COLO668 (cell line): ENCODE measurements around the gene PPM1H.
A peak's percentile ranks its signal among the peaks of the same experiment; 100 is the strongest.

ENCODE experiments used
- DNase-seq: peaks from one replicate; lab custom pipeline; 2025; ENCODE audit not compliant: unreplicated experiment; lab: John Stamatoyannopoulos, UW

The PPM1H gene

DNA sequence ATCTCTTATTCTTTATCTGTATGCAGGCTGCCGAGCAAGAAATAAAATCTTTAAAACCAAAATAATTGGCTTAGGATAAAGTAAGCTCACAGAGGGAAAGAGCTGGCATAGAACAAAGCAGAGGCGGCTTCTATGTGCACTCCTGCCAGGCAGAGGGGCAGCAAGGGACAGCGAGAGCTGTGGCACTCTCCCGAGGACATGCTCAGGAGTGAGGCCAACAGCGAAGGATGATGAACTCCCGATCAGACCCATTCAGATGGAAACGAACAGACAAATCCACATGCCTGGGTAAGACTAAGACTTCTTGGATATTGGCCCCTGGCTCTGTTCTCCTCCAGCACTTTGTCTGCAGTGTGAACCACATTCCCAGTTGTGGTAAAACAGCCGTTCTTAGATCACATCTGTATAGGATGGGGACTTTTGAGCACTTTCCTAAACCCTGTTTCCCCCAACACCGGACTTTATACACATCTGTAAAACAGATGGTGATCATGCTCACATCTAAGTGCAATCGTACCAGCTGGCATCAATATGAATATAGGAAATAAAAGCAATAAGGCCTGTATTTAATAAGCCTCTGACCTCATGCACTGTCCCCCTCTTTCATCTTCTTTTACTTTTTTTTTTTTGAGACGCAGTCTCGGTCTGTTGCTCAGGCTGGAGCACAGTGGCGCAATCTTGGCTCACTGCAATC is 134.1 kb downstream of the PPM1H start:
- DNase-seq: no peak

GRCh38 chr12:62799766-62800406 is 135.1 kb downstream of the PPM1H start:
- DNase-seq: no peak

- peak; percentile 78 for DNase-seq
Observed at GRCh38 chr12:62799126-62799736, 135.7 kb downstream of the PPM1H start.

DNA sequence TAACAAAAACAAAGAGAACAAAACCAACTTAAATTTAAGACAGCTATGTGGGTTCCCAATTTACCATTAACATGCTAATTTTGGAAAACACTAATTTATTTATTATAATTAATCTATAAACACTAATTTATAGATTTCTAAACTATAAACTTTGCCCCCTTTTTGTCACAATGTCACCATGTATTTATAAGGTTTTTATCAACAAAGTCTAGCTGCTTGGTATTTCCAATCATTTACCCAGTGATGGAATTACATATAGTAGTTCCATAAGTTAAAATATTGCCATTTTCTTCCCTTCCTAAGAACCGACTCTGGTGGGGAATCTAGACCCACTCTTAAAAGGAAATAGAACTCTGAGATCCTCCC is 140.7 kb downstream of the PPM1H start:
- no peak for DNase-seq

DNA sequence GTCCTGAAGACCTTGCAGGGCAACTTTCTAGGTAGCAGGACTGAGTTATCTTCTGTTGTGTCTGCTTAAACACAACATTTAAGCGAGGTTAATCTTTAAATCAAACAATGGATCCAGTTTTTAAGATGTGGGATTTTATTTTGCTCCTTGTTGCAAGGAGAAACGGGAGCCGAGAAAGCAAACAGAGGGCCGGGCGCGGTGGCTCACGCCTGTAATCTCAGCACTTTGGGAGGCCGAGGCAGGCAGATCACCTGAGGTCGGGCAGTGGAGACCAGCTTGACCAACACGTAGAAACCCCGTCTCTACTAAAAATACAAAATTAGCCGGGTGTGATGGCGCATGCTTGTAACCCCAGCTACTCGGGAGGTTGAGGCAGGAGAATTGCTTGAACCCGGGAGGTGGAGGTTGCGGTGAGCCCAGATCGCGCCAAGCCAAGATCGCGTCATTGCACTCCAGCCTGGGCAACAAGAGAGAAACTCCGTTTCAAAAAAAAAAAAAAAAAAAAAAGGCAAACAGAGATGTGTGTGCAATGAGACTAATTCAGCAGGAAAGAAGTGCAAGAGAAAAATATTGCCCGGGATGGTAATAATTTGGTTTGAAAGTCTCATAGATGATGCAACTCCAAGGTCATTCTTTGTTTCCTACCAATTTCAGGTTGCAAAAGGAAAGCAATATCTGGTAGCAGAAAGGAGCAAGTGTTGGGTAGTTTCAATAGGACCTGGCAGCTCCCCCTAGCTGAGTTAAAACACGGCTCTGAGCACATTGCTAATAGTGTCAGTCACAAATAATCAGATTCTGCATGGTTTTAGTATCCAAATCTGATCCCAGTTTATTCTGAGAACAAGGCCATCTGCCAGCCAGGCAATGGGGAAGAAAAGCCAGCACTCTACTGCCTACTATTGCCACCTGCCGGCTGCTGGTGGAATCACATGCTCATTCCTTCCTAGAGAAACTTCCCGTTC is 141.4 kb downstream of the PPM1H start:
- peak; percentile 78 for DNase-seq

DNA sequence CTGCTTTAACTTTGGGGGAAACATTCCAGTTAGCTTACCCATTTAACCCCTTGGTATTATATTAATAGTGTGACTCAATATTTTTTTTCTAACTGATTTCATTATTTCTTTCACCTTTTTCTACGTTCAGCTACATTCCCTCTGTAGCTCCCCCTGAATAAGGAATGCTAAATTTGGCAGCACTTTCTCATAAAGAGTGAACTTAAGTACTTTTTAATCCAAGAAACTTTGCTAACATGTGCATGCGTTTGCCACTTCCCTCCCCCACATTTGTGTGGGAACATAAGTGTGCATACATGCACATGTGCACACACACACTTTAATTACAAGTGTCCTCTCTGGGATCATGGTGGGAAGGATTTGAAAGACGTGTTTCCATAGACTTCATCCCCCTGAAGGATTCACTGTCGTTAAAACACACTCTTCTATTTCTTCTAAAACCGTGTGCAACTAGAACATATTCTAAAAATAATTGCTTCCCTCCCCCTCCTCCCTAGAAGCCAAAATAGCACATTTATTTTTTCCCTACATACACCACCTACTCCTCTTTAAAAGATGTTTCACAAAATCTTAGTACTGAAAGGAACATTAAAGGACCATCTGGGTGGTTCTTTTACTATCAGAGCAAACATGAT is 142.6 kb downstream of the PPM1H start:
- no peak for DNase-seq

DNA sequence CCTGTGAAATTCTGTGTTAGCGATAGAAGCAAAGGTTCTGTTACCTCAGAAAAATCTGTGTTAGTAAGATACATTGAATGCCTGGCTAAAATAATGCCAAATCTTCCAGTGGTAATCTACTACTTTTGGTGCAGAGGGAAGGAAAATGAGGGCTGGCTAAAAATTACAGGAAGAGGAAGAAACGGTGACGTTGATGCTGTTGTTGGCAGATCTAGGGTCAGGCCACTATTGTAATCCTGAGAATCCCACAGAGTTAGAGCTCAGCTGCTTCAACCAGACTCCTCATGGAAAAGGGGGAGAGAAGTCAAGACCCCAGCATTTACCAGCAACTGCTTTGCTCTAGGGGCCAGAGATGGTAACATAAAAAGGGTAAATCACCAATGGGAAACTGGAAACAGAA is 145.1 kb downstream of the PPM1H start:
- no peak for DNase-seq

GRCh38 chr12:62787611-62788010 is 147.3 kb downstream of the PPM1H start:
- DNase-seq: no peak

DNA sequence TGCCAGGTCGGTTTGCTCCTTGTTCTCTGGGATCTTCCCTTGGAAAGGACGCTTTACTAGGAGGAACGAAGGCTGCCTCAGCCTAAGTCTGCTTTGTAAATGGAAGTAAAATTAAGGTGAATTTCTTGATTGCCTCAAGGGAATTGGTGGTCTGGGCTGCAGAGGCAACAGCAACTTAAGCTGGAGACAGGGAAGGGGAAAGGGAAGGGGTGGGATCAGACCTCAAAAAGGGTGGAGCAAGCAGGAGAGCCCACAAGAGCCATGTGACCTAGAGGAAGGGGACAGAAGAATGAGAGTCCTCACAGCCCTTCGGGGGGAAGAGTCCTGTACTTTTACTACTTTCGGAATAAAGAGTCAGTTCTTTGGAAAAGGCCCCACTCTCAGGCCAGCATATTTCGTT is 147.9 kb downstream of the PPM1H start:
- DNase-seq: no peak

- no peak for DNase-seq
Observed at GRCh38 chr12:62785941-62786559, 148.9 kb downstream of the PPM1H start.

- DNase-seq: no peak
Observed at GRCh38 chr12:62784576-62784975, 150.4 kb downstream of the PPM1H start.

DNA sequence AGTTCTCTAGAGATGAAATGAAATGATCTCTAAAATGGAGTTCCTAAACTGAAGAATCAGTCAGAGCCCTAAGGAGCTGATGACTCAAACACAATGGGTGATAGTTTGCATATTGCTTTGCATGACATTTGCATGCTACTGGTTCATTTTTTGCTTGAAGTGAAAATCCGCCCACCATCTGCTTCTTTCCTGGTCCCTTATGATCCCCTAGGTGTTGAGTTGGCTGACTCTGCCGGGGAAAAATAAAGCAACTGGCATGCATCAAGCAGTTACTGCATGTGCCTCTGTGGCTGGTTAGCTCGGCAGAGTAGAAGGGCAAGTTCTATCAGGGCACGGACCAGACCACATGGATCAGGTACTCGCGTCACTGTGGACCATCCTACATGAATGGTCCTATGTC is 151.1 kb downstream of the PPM1H start:
- no peak for DNase-seq

DNA sequence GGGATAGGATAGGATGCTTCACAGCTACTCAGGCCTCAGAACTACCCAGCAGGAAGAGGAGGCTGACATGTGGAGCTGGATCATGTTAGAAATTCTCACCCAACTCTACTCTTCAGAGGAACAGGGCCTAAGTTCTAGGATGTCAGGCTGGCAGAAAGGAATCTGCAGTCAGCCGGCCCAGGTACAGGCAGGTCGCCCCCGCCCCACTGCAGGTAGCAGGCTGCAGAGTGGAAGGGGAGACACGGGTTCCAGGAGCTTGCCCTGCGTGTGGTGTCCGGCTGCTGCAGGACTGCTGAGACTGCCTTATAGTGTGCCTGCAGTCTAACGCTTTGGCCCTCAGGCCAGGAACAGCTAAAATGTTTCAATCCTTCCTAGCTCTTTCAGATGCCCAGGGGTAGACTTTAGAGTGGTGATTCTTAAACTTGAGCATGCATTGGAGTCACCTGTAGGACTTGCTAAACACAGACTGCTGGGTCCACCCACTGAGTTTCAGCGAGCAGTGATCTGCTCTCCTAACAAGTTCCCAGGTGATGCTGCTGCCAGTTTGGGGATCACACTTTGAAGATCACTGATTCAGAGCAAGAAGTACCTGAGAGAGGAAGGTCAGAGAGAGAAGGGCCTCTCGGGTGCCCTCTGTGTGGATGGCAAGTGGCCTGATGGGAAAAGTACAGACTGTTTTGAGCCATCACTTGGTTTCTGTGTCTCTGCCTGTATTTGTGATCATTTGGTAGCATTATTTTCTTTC is 153.6 kb downstream of the PPM1H start:
- DNase-seq: no peak

DNA sequence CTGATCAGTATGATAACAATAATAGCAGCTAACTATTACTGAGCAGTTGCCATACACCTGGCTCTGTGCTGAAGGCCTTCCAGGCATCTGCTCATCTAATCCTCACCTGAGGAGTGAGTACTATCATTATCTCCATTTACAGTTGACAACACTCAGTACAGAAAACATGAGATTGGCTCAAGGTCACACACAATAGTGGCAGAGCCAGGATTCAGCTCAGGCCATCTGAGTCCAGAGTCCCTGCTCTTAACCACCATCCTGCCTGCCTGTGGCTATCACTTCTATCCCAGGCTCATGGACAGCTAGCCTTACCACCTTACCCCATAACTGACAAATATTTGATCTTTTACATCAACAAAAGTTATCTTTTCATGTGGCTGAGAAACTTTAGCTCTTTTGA is 155.5 kb downstream of the PPM1H start:
- no peak for DNase-seq

DNA sequence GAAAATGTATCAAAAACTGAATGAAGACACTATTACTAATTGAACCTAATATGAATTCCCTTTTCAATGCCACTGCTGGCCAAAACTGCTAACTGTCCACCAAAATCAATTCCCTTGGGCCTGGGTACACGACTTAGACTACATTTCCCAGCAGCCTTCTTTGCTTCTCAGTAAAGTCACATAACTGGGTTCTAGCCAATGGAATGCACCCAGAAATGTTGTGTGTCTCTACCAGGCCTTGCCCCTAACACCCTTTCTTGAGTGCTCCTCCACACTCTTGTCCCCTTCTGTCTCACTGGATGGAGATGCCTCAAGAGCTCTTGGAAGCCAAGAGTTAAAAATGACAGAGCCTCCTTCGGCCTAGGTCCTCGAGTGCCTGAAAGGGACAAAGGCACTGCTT is 156.8 kb downstream of the PPM1H start:
- no peak for DNase-seq

DNA sequence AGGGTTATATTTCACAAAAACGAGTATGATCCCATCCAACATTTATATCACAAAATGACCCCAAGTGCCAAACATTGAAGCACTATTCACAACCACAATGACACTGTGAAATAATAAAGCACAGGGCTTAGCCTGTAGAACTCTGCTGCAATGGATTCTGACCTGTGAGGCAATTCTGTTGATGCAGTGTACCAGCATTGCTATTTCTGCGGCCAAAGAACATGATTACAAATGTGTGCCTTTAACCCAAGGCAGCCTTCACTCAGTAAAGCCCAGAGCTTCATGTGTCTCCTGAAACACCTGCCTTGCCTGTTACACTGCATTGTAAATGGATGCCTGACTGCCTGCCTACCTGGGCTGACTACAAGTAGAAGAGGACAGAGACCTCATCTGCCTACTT is 158.0 kb downstream of the PPM1H start:
- no peak for DNase-seq

DNA sequence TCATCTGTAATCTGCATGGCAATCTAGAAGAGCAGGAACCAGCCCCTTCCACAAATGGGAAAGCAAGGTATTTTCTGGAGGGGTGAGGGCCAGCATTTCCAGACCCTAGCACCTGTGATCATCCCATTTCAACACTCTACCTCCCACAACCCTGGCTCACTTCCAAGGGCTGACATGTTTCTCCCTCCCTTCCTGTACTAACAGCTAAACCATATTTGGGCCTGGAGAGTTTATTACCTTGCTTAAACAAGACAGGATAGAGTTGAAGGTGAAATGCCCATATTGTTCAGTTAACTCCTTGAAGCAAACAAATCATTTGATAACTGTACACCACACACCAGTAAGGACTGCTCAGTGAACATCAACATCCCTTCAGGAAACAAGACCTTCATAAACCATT is 158.4 kb downstream of the PPM1H start:
- DNase-seq: no peak

GRCh38 chr12:62774794-62775193 is 160.2 kb downstream of the PPM1H start:
- no peak for DNase-seq

- no peak for DNase-seq
Observed at GRCh38 chr12:62772416-62772955, 162.5 kb downstream of the PPM1H start.

DNA sequence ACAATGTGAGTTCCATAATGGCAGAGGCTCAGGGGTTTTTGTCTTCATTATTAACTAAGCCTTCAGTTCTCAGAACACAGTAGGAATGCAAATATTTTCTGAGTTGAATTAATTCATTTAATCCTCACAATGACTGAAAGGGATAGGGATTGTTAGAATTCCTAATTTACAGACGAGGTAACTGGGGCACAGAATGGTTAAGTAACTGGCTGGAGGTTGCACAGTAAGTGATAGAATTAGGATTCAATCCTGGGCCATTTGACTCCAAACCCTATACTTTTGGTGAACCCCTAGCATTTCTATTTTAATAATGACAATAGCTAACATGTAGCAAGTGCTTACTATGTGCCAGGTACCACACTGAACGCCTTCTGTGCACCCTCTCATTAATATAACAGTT is 163.1 kb downstream of the PPM1H start:
- no peak for DNase-seq
